GM06990 (cell line): ENCODE measurements around the gene IFT20.
"Not testable (repeated sequence)": the region's sequence is repeated elsewhere in the genome, so short reads cannot be mapped to it uniquely, and the experiment has no call there.

ENCODE experiments used
- DNase-seq: peaks from one replicate; pipeline ENCODE4 v3.0.0-alpha.2; 2011; ENCODE audit not compliant: insufficient read length; ENCODE audit errors: extremely low read depth
- H3K27me3 ChIP-seq: replicated peaks from 2 replicates; pipeline ENCODE4 v1.6.0; 2011; ENCODE audit warnings: low read length; ENCODE audit not compliant: control insufficient read depth, insufficient read depth
- H3K36me3 ChIP-seq: 2 replicates; pipeline ENCODE4 v1.5.1; 2011; ENCODE audit warnings: low read length; ENCODE audit not compliant: control insufficient read depth, insufficient read depth
- H3K4me3 ChIP-seq: replicated peaks from 2 replicates; pipeline ENCODE4 v1.5.1; 2011; ENCODE audit warnings: low read depth, mild to moderate bottlenecking, control low read depth, low read length
- CTCF ChIP-seq: IDR thresholded peaks from 2 replicates; pipeline ENCODE4 v1.5.1; 2011; ENCODE audit warnings: low read length, control low read depth, mild to moderate bottlenecking, inconsistent platforms; ENCODE audit not compliant: insufficient read depth, poor library complexity, severe bottlenecking

IFT20 gene

DNA sequence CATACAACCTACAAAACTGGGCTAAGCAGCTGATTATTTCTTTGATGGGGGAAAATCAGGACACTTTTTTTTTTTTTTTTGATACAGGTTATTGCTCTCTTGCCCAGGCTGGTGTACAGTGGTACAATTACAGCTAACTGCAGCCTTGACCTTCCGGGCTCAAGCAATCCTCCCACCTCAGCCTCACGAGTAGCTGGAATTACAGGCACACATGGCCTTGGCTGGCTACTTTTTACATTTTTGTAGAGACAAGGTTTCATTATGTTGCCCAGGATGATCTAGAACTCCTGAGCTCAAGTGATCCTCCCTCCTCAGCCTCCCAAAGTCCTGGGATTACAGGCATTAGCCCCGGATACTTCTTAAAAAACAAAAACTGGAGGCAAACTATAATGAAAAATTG lies 36.8 kb downstream of the IFT20 start:
- TF ChIP-seq CTCF = no peak
- Histone ChIP-seq H3K36me3 (no peaks in the 10 kb centered on the region), H3K4me3 (no peak overlapping the region), H3K27me3 (no peaks in the 10 kb centered on the region)
- no peak for DNase-seq

DNA sequence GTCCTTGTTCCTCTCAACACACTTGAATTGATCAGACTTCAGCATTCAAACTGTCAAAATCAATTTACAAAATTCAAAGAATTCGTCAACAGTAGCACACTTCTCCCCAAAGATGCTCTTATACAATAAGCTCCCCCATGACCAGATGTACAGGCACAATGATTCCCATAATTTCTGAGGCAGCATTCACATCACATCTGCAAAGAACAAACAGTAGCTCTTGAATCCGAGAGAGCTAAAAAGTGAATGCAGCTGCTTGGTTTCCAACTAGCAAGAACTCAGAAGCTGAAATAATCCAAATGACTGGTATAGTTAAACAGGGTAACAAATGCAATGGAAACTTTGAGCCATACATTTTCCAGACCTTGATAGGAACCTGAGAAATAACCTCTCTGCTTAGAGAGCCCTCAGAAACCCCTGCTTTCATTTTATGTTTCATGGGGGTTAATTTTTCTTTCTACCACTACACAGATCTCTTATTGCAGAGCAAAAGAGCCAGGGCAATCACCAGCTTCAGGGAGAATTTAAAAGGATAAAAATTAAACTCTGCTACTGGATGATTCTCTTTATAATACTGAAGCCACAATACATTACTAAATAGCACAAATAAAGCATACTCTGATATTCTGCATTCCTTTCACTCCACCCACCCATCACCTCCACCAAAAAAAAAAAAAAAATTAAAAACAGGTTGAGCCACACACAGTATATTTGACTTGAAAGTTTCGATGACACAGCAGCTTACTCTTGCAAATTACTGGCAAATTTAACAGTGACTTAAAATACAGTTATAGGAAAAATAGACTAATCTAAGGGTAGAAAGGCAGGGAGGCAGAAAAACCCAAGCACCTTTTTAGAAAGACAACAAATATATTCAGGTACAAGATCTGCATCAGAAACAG lies 39.3 kb downstream of the IFT20 start:
- DNase-seq = no peak
- Histone ChIP-seq H3K27me3 (no peaks in the 10 kb centered on the region), H3K36me3 (no peaks in the 10 kb centered on the region), H3K4me3 (no peak overlapping the region)
- no peak for TF ChIP-seq CTCF

DNA sequence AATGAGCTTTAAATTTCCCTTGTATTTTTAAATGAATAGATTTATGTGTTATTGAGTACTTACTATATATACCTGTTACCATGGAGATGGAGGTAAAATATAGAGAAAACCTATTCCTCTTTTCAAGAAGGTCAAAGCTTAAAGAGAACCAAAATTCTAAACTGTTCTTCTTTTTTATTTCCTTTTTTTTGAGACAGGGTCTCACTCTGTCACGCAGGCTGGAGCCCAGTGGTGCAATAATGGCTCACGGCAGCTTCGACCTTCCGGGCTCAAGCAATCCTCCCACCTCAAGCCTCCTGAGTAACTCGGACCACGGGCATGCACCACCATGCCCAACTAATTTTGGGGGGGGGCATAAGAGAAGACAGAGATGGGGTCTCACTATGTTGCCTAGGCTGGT lies 41.3 kb downstream of the IFT20 start:
- H3K4me3 ChIP-seq = no peak overlapping the region
- TF ChIP-seq CTCF = no peak
- no peaks in the 10 kb centered on the region for H3K27me3 ChIP-seq
- no peaks in the 10 kb centered on the region for H3K36me3 ChIP-seq
- DNase-seq = no peak

GRCh38 chr17:28292878-28293277 lies 42.4 kb downstream of the IFT20 start:
- H3K36me3 ChIP-seq, H3K27me3 ChIP-seq, H3K4me3 ChIP-seq, DNase-seq: not testable (repeated sequence)

DNA sequence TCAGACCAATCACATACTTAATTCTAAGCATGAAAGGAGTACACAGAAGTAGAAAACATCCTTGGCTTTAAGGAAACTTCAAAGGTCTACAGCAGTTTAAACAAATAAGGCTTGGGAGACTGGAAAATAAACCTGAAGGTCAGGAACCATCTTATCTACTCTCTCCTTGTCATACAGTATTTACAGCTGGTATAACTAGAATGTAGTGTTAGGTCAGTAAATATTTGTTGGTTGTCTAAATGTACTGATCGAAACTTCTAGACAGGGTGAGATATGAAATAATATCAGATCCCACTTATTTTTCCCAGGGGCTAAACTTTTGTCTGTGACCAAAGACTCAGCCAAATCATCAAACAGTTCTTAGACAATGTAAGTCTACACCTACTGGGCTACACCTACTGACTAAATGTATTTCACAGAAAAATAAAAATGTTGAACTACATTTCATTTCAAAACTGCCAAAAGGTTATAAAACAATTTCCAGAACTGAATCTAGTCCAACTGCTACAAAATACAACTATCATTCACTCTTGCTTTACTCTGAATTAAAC lies 43.4 kb downstream of the IFT20 start:
- TF ChIP-seq CTCF = no peak
- DNase-seq = no peak
- Histone ChIP-seq H3K4me3 (no peak overlapping the region), H3K36me3 (no peaks in the 10 kb centered on the region), H3K27me3 (no peaks in the 10 kb centered on the region)

DNA sequence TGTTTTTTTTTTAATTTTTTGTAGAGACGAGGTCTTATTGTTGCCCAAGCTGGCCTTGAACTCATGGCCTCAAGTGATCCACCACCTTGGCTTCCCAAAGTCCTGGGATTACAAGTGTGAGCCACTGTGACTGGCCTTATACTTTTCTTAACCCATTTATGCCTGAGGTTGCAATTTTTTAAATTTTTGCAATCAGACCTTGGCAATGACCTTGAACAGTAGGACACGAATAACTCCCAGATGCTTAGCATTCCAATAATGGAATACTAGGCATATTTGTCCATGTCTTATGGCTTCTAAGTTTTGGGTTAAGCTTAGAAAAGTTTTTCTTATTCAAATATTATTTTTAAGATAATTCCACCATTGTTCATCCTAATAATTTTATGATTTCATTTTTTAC lies 44.6 kb downstream of the IFT20 start:
- H3K27me3 ChIP-seq = no peaks in the 10 kb centered on the region
- no peak overlapping the region for H3K4me3 ChIP-seq
- no peak for TF ChIP-seq CTCF
- DNase-seq = no peak
- H3K36me3 ChIP-seq = no peaks in the 10 kb centered on the region
